ENCODE results near the gene ATG3. TPM values are rescaled to one million over a fixed set of nuclear protein-coding genes. Genes with fewer than 3 reads are reported as not detected.

Gene ATG3
- total RNA-seq, 1 donor from 2014 or later = 66.2 TPM

DNA sequence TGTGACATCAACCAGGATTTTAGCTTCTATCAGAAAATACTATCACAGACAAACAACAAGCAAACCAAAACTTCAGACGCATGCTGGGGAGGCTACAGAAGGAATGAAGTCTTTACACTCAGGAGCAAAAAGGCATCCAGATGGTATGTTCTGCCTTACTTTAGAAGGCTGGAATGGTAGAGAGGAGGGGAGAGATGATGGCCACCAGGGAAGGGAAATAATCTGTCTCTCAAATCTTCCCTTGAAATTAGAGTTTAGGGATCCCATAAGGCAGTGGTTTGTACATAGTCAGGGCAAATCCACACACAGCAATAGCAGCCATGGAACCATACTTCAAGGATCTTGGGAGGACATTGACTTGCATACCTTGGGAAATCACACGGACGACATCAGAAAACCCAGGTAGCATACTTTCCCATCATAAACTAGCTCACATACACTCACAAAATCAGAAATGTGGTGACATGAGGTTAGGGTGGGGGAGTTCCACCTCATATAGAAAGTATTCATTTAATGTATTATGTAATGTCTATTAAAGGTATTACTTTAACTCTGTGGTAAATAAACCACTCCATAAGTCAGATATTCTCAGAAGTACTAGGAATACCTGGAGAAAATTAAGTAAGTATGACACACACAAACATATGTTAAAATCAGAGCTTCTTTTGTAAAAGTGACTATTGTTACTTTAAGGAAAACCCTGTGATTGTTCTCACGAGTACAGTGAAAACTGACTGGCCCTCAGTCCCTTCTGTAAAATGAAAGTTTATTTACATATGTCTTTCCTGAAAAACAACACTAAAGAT is 71.9 kb downstream of the ATG3 start:
- H3K27ac Mint-ChIP-seq = peak overlapping the region; percentile 91
- H3K36me3 Mint-ChIP-seq (ENCODE audit: low read depth) = peaks cover 31% of the 10 kb centered on the region
- H3K9me3 Mint-ChIP-seq = peaks cover 5% of the 10 kb centered on the region
- H3K4me3 Mint-ChIP-seq = peak overlapping the region; percentile 72
- H3K27me3 Mint-ChIP-seq (ENCODE audit: insufficient read depth) = no peaks in the 10 kb centered on the region
- intact Hi-C loops (cut with micrococcal nuclease) = loop anchor here (1.0 to 10.0 kb wide), 5 partner anchors 23 to 1415 kb away; partner anchors contain the start of genes ATG3, CD200R1 and NECTIN3
- DNase-seq (ENCODE audit: low spot score) = no peak
- H3K4me1 Mint-ChIP-seq (ENCODE audit: low read depth) = peaks cover 64% of the 10 kb centered on the region

- H3K27ac Mint-ChIP-seq = no peak overlapping the region
Measured at GRCh38 chr3:112486811-112487505, 74.8 kb downstream of the ATG3 start.

GRCh38 chr3:112484352-112484751 is 77.4 kb downstream of the ATG3 start:
- H3K27ac Mint-ChIP-seq = peak overlapping the region; percentile 9
- no peak for DNase-seq (ENCODE audit: low spot score)
- peaks cover 36% of the 10 kb centered on the region for H3K36me3 Mint-ChIP-seq (ENCODE audit: low read depth)
- intact Hi-C loops (cut with micrococcal nuclease) = no loop called here
- no peaks in the 10 kb centered on the region for H3K9me3 Mint-ChIP-seq
- no peaks in the 10 kb centered on the region for H3K27me3 Mint-ChIP-seq (ENCODE audit: insufficient read depth)
- H3K4me3 Mint-ChIP-seq = no peak overlapping the region
- H3K4me1 Mint-ChIP-seq (ENCODE audit: low read depth) = peaks cover 64% of the 10 kb centered on the region

More at GRCh38 chr3:112486811-112487505, 74.8 kb downstream of the ATG3 start:
- Mint-ChIP-seq H3K36me3 (ENCODE audit: low read depth) (peaks cover 28% of the 10 kb centered on the region), H3K27me3 (ENCODE audit: insufficient read depth) (no peaks in the 10 kb centered on the region), H3K4me1 (ENCODE audit: low read depth) (peaks cover 64% of the 10 kb centered on the region), H3K9me3 (no peaks in the 10 kb centered on the region), H3K4me3 (no peak overlapping the region)
- no peak for DNase-seq (ENCODE audit: low spot score)
- intact Hi-C loops (cut with micrococcal nuclease) = no loop called here

DNA sequence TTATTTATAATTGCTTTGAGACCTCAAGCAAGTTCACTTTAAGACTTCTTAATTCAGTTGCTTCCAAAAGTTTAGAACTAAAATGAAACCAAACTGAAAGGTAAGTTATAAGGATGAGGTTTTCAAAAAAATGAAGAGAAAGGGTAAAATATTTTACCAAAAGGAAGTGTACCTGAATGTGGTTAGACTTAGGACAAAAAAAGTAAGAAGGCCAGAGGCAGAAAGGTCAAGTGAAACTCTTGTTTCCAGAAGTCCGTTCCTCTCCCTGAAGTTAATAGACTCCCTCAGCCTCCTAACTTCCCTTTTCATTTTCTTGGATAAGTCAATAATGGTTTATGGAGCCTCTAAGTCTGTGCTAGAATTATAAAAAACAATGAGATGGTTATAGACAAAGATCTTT is 79.1 kb downstream of the ATG3 start:
- no peak for DNase-seq (ENCODE audit: low spot score)
- Mint-ChIP-seq H3K4me3 (peak overlapping the region; percentile 53), H3K9me3 (no peaks in the 10 kb centered on the region), H3K36me3 (ENCODE audit: low read depth) (peaks cover 41% of the 10 kb centered on the region), H3K27me3 (ENCODE audit: insufficient read depth) (no peaks in the 10 kb centered on the region), H3K4me1 (ENCODE audit: low read depth) (peaks cover 60% of the 10 kb centered on the region), H3K27ac (peak overlapping the region; percentile 21)
- intact Hi-C loops (cut with micrococcal nuclease) = no loop called here

Other genes starting within 250 kb of the ATG3 start
- gene CD200, start 228.8 kb downstream of the ATG3 start, total RNA-seq = 141 TPM in 2 replicates
- gene BTLA, start 62.5 kb downstream of the ATG3 start, total RNA-seq = 39.4 and 40.7 TPM in 2 replicates
- 14.9 and 15.5 TPM in 2 replicates for gene SLC35A5, start 83 bp upstream of the ATG3 start, total RNA-seq
- gene CCDC80, start 79.2 kb upstream of the ATG3 start, total RNA-seq = 0.23 TPM in 1 of 2 replicates, not detected in the other

Measured in activated T-helper 1 cell treated with anti-CD3 and anti-CD28 coated beads, Interleukin-12 subunit alpha, Interleukin-12 subunit beta, Interleukin-2, Interleukin-4 antibody, amounts not matched to agents 30 ng/mL and 10 ng/mL and 1 ng/mL, durations not matched to agents 14 hours and 24 hours and 36 hours (primary cell).